Skeletal muscle satellite cell (primary cell): ENCODE data around the gene EPHA10. TPM values are rescaled to one million over a fixed set of nuclear protein-coding genes. Genes with fewer than 3 reads are reported as not detected.

Source experiments
- H3K27me3 ChIP-seq: 2 replicates; pipeline ENCODE4 v1.7.0; 2013; ENCODE audit warnings: low read length; ENCODE audit not compliant: control insufficient read depth, insufficient read depth
- H3K36me3 ChIP-seq: 2 replicates; pipeline ENCODE4 v1.7.0; 2013; ENCODE audit warnings: mild to moderate bottlenecking, control low read depth, low read length; ENCODE audit not compliant: insufficient read depth
- H3K4me1 ChIP-seq: 2 replicates; pipeline ENCODE4 v1.7.0; 2013; ENCODE audit warnings: low read length; ENCODE audit not compliant: control insufficient read depth, insufficient read depth
- H3K4me2 ChIP-seq: 2 replicates; pipeline ENCODE4 v1.7.0; 2013; ENCODE audit warnings: mild to moderate bottlenecking, low read length
- H3K4me3 ChIP-seq: 2 replicates; pipeline ENCODE4 v1.7.0; 2013; ENCODE audit warnings: low read length
- H3K9ac ChIP-seq: 2 replicates; pipeline ENCODE4 v1.7.0; 2013; ENCODE audit warnings: mild to moderate bottlenecking, low read depth, low read length, moderate library complexity
- H3K9me3 ChIP-seq: replicated peaks from 2 replicates; pipeline ENCODE4 v1.7.0; 2013; ENCODE audit warnings: mild to moderate bottlenecking, control low read depth, low read length
- total RNA-seq: library from RNA; depleted of rRNA; stranded (reverse); fragments of >200 nt; gene quantifications from 2 replicates; pipeline ENCODE4 v1.2.3, GENCODE V29; 2012; rRNA removed

The EPHA10 gene
- not detected in 2 replicates for total RNA-seq

- no peak within 1 kb of the TSS for H3K9ac ChIP-seq
- H3K4me1 ChIP-seq, result no peaks in the 10 kb centered on the region
- H3K9me3 ChIP-seq, result no peaks in the 10 kb centered on the region
- H3K36me3 ChIP-seq, result no peaks in the 10 kb centered on the region
- H3K4me3 ChIP-seq, result no peak within 1 kb of the TSS
- no peak within 1 kb of the TSS for H3K4me2 ChIP-seq
- peaks cover 73% of the 10 kb centered on the region for H3K27me3 ChIP-seq
These were observed at the start of gene EPHA10 for GRCh38 chr1:37764888-37765441. EPHA10 (minus strand) TSS chr1:37765120; CDS start chr1:37765066, 54 bp downstream.

GRCh38 chr1:37814252-37814651, 49.3 kb upstream of the EPHA10 start:
- H3K36me3 ChIP-seq, result peaks cover 41% of the 10 kb centered on the region

GRCh38 chr1:37813529-37814145, 48.7 kb upstream of the EPHA10 start:
- Histone ChIP-seq H3K9me3 (no peaks in the 10 kb centered on the region), H3K4me1 (peaks cover 20% of the 10 kb centered on the region), H3K36me3 (peaks cover 36% of the 10 kb centered on the region), H3K4me2 (no peak overlapping the region), H3K4me3 (no peak overlapping the region), H3K9ac (no peak overlapping the region), H3K27me3 (no peaks in the 10 kb centered on the region)

More at GRCh38 chr1:37814252-37814651, 49.3 kb upstream of the EPHA10 start:
- no peak overlapping the region for H3K4me3 ChIP-seq
- H3K27me3 ChIP-seq, result no peaks in the 10 kb centered on the region
- H3K4me1 ChIP-seq, result peaks cover 18% of the 10 kb centered on the region
- H3K4me2 ChIP-seq, result no peak overlapping the region
- H3K9ac ChIP-seq, result no peak overlapping the region
- no peaks in the 10 kb centered on the region for H3K9me3 ChIP-seq

- Histone ChIP-seq H3K4me3 (no peak overlapping the region), H3K4me1 (peaks cover 25% of the 10 kb centered on the region), H3K9ac (no peak overlapping the region), H3K9me3 (no peaks in the 10 kb centered on the region), H3K4me2 (no peak overlapping the region), H3K27me3 (no peaks in the 10 kb centered on the region), H3K36me3 (peaks cover 33% of the 10 kb centered on the region)
These were observed 46.2 kb upstream of the EPHA10 start for GRCh38 chr1:37811027-37811655.

GRCh38 chr1:37809942-37810341, 45.0 kb upstream of the EPHA10 start:
- Histone ChIP-seq H3K36me3 (peaks cover 37% of the 10 kb centered on the region), H3K4me1 (peaks cover 25% of the 10 kb centered on the region)

GRCh38 chr1:37808369-37809319, 43.7 kb upstream of the EPHA10 start:
- peaks cover 25% of the 10 kb centered on the region for H3K4me1 ChIP-seq
- peak overlapping the region; percentile 88 for H3K4me2 ChIP-seq
- H3K27me3 ChIP-seq, result no peaks in the 10 kb centered on the region
- peak overlapping the region; percentile 93 for H3K9ac ChIP-seq
- peaks cover 41% of the 10 kb centered on the region for H3K36me3 ChIP-seq
- no peaks in the 10 kb centered on the region for H3K9me3 ChIP-seq
- H3K4me3 ChIP-seq, result peak overlapping the region; percentile 94

More at GRCh38 chr1:37809942-37810341, 45.0 kb upstream of the EPHA10 start:
- H3K9me3 ChIP-seq, result no peaks in the 10 kb centered on the region
- H3K9ac ChIP-seq, result no peak overlapping the region
- no peaks in the 10 kb centered on the region for H3K27me3 ChIP-seq
- H3K4me2 ChIP-seq, result peak overlapping the region; percentile 88
- H3K4me3 ChIP-seq, result no peak overlapping the region

GRCh38 chr1:37807555-37808368, 42.8 kb upstream of the EPHA10 start, which contains the start of the genes C1orf122 and YRDC:
C1orf122 (plus strand) TSS chr1:37807790; CDS start chr1:37808405, 615 bp downstream.
YRDC (minus strand) TSS chr1:37808208; CDS start chr1:37808180, 28 bp downstream.
- Histone ChIP-seq H3K9me3 (no peaks in the 10 kb centered on the region), H3K9ac (peak within 1 kb of the TSS; percentile 93), H3K4me1 (peaks cover 25% of the 10 kb centered on the region), H3K4me2 (peak within 1 kb of the TSS; percentile 88), H3K36me3 (peaks cover 48% of the 10 kb centered on the region), H3K4me3 (peak within 1 kb of the TSS; percentile 94), H3K27me3 (no peaks in the 10 kb centered on the region)

GRCh38 chr1:37807220-37807554, 42.3 kb upstream of the EPHA10 start:
- no peaks in the 10 kb centered on the region for H3K9me3 ChIP-seq
- H3K4me1 ChIP-seq, result peaks cover 25% of the 10 kb centered on the region
- peak overlapping the region; percentile 93 for H3K9ac ChIP-seq
- H3K36me3 ChIP-seq, result peaks cover 53% of the 10 kb centered on the region
- peak overlapping the region; percentile 82 for H3K4me2 ChIP-seq
- H3K4me3 ChIP-seq, result peak overlapping the region; percentile 94
- no peaks in the 10 kb centered on the region for H3K27me3 ChIP-seq

GRCh38 chr1:37802439-37802838, 37.5 kb upstream of the EPHA10 start:
- Histone ChIP-seq H3K27me3 (no peaks in the 10 kb centered on the region), H3K4me2 (no peak overlapping the region), H3K9ac (no peak overlapping the region), H3K36me3 (peaks cover 55% of the 10 kb centered on the region), H3K9me3 (no peaks in the 10 kb centered on the region), H3K4me3 (no peak overlapping the region), H3K4me1 (peaks cover 9% of the 10 kb centered on the region)

GRCh38 chr1:37797750-37798345, 32.9 kb upstream of the EPHA10 start:
- peaks cover 16% of the 10 kb centered on the region for H3K36me3 ChIP-seq
- peaks cover 7% of the 10 kb centered on the region for H3K4me1 ChIP-seq
- no peak overlapping the region for H3K4me3 ChIP-seq
- H3K4me2 ChIP-seq, result no peak overlapping the region
- H3K27me3 ChIP-seq, result peaks cover 11% of the 10 kb centered on the region
- H3K9me3 ChIP-seq, result no peaks in the 10 kb centered on the region
- no peak overlapping the region for H3K9ac ChIP-seq
